SK-N-SH (cell line): Measurements from ENCODE around the gene GALNT17. TPM values are rescaled to one million over a fixed set of nuclear protein-coding genes. Genes with fewer than 3 reads are reported as not detected.

Experiments
- CTCF ChIA-PET: fragments of 300-600, 350-600 bp; formaldehyde crosslinking; extraction: SDS; loops from one replicate; lab custom pipeline; 2021; lab: Yijun Ruan, JAX
- POLR2A ChIA-PET: fragments of 350-600 bp; sonication (Branson Sonifier 250); formaldehyde crosslinking; extraction: SDS; loops from one replicate; lab custom pipeline; 2020; ENCODE audit warnings: antibody characterized with exemption, inconsistent platforms; lab: Yijun Ruan, JAX
- DNase-seq: peaks from one replicate; pipeline ENCODE4 v3.0.0; 2012
- H2AFZ ChIP-seq: fragments of 200-600 bp; sonication (generic); 2 replicates; pipeline ENCODE4 v1.8.1; 2016; ENCODE audit warnings: antibody characterized with exemption, mild to moderate bottlenecking, low read depth
- H3F3A ChIP-seq: fragments of 200-600 bp; sonication (generic); replicated peaks from 2 replicates; pipeline ENCODE3; 2016; ENCODE audit warnings: antibody characterized with exemption, mild to moderate bottlenecking; ENCODE audit not compliant: insufficient read depth
- H3K27ac ChIP-seq, 2 experiments: fragments of 200-500 bp in 1 of 2; fragments of 200-600 bp in 1 of 2; sonication (Bioruptor generic) in 1 of 2; sonication (generic), shearing (Covaris generic) in 1 of 2; 2 replicates each; pipeline versions ENCODE4 v1.5.1 to v1.6.1; 2014 to 2016; ENCODE audit warnings: low read depth in 2 of 2, inconsistent platforms in 1 of 2, low read length in 1 of 2, mild to moderate bottlenecking in 1 of 2, mixed read lengths in 1 of 2
- H3K27me3 ChIP-seq: fragments of 200-600 bp; sonication (generic), shearing (Covaris generic); 2 replicates; pipeline ENCODE4 v1.6.1; 2016; ENCODE audit warnings: mixed run types; ENCODE audit not compliant: insufficient read depth
- H3K36me3 ChIP-seq, 2 experiments: fragments of 200-500 bp in 1 of 2; fragments of 200-600 bp in 1 of 2; sonication (Bioruptor generic) in 1 of 2; sonication (generic) in 1 of 2; replicated peaks in 1 of 2; 2 replicates each; pipeline versions ENCODE3 to v1.5.1; 2014 to 2016; ENCODE audit warnings: low read length in 1 of 2, mild to moderate bottlenecking in 1 of 2; ENCODE audit not compliant: insufficient read depth in 2 of 2, control insufficient read depth in 1 of 2
- H3K4me1 ChIP-seq, 2 experiments: fragments of 200-500 bp in 1 of 2; fragments of 200-600 bp in 1 of 2; sonication (Bioruptor generic) in 1 of 2; sonication (generic), shearing (Covaris generic) in 1 of 2; 2 replicates each; pipeline versions ENCODE4 v1.5.1 to v1.6.1; 2014 to 2016; ENCODE audit warnings: low read depth in 1 of 2, low read length in 1 of 2, mixed run types in 1 of 2; ENCODE audit not compliant: insufficient read depth in 2 of 2, control insufficient read depth in 1 of 2
- H3K4me2 ChIP-seq: fragments of 200-600 bp; sonication (generic), shearing (Covaris generic); 2 replicates; pipeline ENCODE4 v1.6.1; 2017; ENCODE audit warnings: mixed run types
- H3K4me3 ChIP-seq, 2 experiments: fragments of 200-500 bp in 1 of 2; fragments of 200-600 bp in 1 of 2; sonication (Bioruptor generic) in 1 of 2; sonication (generic), shearing (Covaris generic) in 1 of 2; 2 replicates each; pipeline versions ENCODE4 v1.5.1 to v1.8.1; 2014 to 2016; ENCODE audit warnings: low read depth in 2 of 2, inconsistent platforms in 1 of 2, low read length in 1 of 2, mild to moderate bottlenecking in 1 of 2, mixed read lengths in 1 of 2, moderate library complexity in 1 of 2
- H3K79me2 ChIP-seq: fragments of 200-600 bp; sonication (generic); 2 replicates; pipeline ENCODE4 v1.8.1; 2017; ENCODE audit warnings: mild to moderate bottlenecking; ENCODE audit not compliant: insufficient read depth
- H3K9ac ChIP-seq: fragments of 200-600 bp; sonication (generic); 2 replicates; pipeline ENCODE4 v1.6.1; 2017; ENCODE audit warnings: mixed run types
- H3K9me2 ChIP-seq: fragments of 200-600 bp; sonication (generic); 2 replicates; pipeline ENCODE4 v1.6.1; 2017; ENCODE audit warnings: mixed run types
- H3K9me3 ChIP-seq: fragments of 200-600 bp; sonication (generic); 2 replicates; pipeline ENCODE4 v1.6.1; 2017; ENCODE audit warnings: mixed run types, mild to moderate bottlenecking, moderate library complexity
- H4K20me1 ChIP-seq: fragments of 200-600 bp; sonication (generic); 2 replicates; pipeline ENCODE4 v1.6.1; 2017; ENCODE audit warnings: mild to moderate bottlenecking, mixed run types; ENCODE audit not compliant: insufficient read depth
- CHD2 ChIP-seq: fragments of 150-350 bp; IDR thresholded peaks from 2 replicates; pipeline ENCODE4 v1.6.1; 2018; ENCODE audit warnings: low read length; ENCODE audit not compliant: partially characterized antibody
- EZH2phosphoT487 ChIP-seq: fragments of 200-600 bp; sonication (generic); IDR thresholded peaks from 2 replicates; pipeline ENCODE4 v1.6.1; 2017; ENCODE audit warnings: low read depth, mixed run types, mild to moderate bottlenecking, antibody characterized with exemption, moderate library complexity, borderline replicate concordance
- FOSL2 ChIP-seq: IDR thresholded peaks from 2 replicates; pipeline ENCODE4 v1.4.0; 2012; ENCODE audit warnings: low read depth, mild to moderate bottlenecking, moderate library complexity, borderline replicate concordance
- FOXJ3 ChIP-seq: sonication (generic); formaldehyde crosslinking; IDR thresholded peaks from 2 replicates; pipeline ENCODE4 v1.5.1; 2020; ENCODE audit warnings: mild to moderate bottlenecking, missing genetic modification reagents
- GATA2 ChIP-seq: sonication (generic); formaldehyde crosslinking; IDR thresholded peaks from 2 replicates; pipeline ENCODE4 v1.5.0; 2020; ENCODE audit warnings: mild to moderate bottlenecking, missing genetic modification reagents
- JUND ChIP-seq: IDR thresholded peaks from 2 replicates; pipeline ENCODE4 v1.4.0; 2012
- MXI1 ChIP-seq: IDR thresholded peaks from 2 replicates; pipeline ENCODE4 v1.6.1; 2012; ENCODE audit warnings: mild to moderate bottlenecking, low read depth, low read length, improper control_type of control experiment
- NFIC ChIP-seq: IDR thresholded peaks from 2 replicates; pipeline ENCODE4 v1.4.0; 2012; ENCODE audit warnings: borderline replicate concordance
- NRF1 ChIP-seq: IDR thresholded peaks from 2 replicates; pipeline ENCODE4 v1.6.1; 2012; ENCODE audit warnings: low read depth, mild to moderate bottlenecking, low read length
- RFX5 ChIP-seq: IDR thresholded peaks from 2 replicates; pipeline ENCODE4 v1.6.1; 2012; ENCODE audit warnings: mild to moderate bottlenecking, improper control_type of control experiment, low read length
- RXRA ChIP-seq: IDR thresholded peaks from 2 replicates; pipeline ENCODE4 v1.4.0; 2012; ENCODE audit warnings: low read depth, mild to moderate bottlenecking, borderline replicate concordance
- SIN3A ChIP-seq: IDR thresholded peaks from 2 replicates; pipeline ENCODE4 v1.6.1; 2012; ENCODE audit warnings: low read depth, mild to moderate bottlenecking, low read length, moderate library complexity, borderline replicate concordance
- SMC3 ChIP-seq: IDR thresholded peaks from 2 replicates; pipeline ENCODE4 v1.6.1; 2012; ENCODE audit warnings: low read depth, low read length, improper control_type of control experiment
- TAF1 ChIP-seq: IDR thresholded peaks from 2 replicates; pipeline ENCODE4 v1.6.1; 2012; ENCODE audit warnings: low read depth, mild to moderate bottlenecking, low read length, moderate library complexity, borderline replicate concordance
- TEAD4 ChIP-seq: IDR thresholded peaks from 2 replicates; pipeline ENCODE4 v1.4.0; 2012; ENCODE audit warnings: mild to moderate bottlenecking, borderline replicate concordance; ENCODE audit not compliant: insufficient read depth
- YY1 ChIP-seq: IDR thresholded peaks from 2 replicates; pipeline ENCODE4 v1.4.0; 2012; ENCODE audit warnings: low read depth, mild to moderate bottlenecking
- WGBS: methylation state at CpG from one replicate; pipeline ENCODE4 v1.1.6; 2017; ENCODE audit warnings: low lambda C conversion rate; 5-methylcytosine and 5-hydroxymethylcytosine counted together
- polyA plus RNA-seq, 3 experiments: library from polyadenylated mRNA; depleted of rRNA; stranded (reverse); fragments of >200 nt; gene quantifications; 2 replicates each; pipeline ENCODE4 v1.2.3, GENCODE V29; 2012
- TF ChIP-seq, protein P1 (sequence below): IDR thresholded peaks from 2 replicates; pipeline ENCODE4 v1.4.0; 2012; ENCODE audit warnings: low read depth, borderline replicate concordance
- TF ChIP-seq, protein P2 (sequence below): fragments of 150-350 bp; IDR thresholded peaks from 2 replicates; pipeline ENCODE4 v1.6.1; 2016; ENCODE audit warnings: mild to moderate bottlenecking, low read depth, low read length
- TF ChIP-seq, protein P3 (sequence below): fragments of 150-350 bp; IDR thresholded peaks from 2 replicates; pipeline ENCODE4 v1.6.1; 2017; ENCODE audit warnings: antibody characterized with exemption, low read length, low read depth, borderline replicate concordance

Gene GALNT17
- polyA plus RNA-seq, 1 of the 3 experiments (the other 2 are of a cell fraction): not detected

DNA sequence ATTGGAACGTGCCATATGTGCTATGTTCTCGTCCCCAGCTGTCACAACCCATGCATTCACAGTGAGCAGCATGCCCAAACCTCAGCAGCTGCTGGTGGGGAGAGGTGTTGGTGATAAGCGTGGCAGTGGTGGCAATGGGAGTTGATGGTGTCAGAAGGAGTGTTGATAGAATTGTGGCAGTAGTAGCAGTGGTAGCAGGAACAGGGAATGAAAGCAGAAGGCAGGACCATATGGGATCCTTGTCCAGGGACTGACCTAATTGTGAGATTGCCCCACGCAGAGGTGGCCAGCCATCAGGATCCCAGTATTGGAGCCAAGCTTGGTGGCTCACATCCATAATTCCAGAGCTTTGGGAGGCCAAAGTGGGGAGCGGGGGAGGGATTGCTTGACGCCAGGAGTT is 276.3 kb downstream of the GALNT17 start:
- H3F3A ChIP-seq: no peaks in the 10 kb centered on the region
- 17% methylated on average over 6 of the region's 6 CpGs for WGBS
- H2AFZ ChIP-seq: no peak overlapping the region
- no peak for DNase-seq
- H3K9ac ChIP-seq: no peak overlapping the region
- no peak overlapping the region for H3K4me2 ChIP-seq
- ChIA-PET CTCF (no interaction called here), POLR2A (no interaction called here)
- H3K4me1 ChIP-seq: no peaks in the 10 kb centered on the region
- no peaks in the 10 kb centered on the region for H3K27me3 ChIP-seq
- no peaks in the 10 kb centered on the region for H3K79me2 ChIP-seq
- H3K4me3 ChIP-seq: no peak overlapping the region
- H3K36me3 ChIP-seq: no peaks in the 10 kb centered on the region
- no peak overlapping the region for H3K27ac ChIP-seq
- no peaks in the 10 kb centered on the region for H3K9me2 ChIP-seq
- no peaks in the 10 kb centered on the region for H4K20me1 ChIP-seq
- H3K9me3 ChIP-seq: peaks cover 3% of the 10 kb centered on the region; the same call in 1 of the 2 replicates
- no peak for TF ChIP-seq RXRA
- TF ChIP-seq TAF1: no peak
- TF ChIP-seq, protein P1, sequence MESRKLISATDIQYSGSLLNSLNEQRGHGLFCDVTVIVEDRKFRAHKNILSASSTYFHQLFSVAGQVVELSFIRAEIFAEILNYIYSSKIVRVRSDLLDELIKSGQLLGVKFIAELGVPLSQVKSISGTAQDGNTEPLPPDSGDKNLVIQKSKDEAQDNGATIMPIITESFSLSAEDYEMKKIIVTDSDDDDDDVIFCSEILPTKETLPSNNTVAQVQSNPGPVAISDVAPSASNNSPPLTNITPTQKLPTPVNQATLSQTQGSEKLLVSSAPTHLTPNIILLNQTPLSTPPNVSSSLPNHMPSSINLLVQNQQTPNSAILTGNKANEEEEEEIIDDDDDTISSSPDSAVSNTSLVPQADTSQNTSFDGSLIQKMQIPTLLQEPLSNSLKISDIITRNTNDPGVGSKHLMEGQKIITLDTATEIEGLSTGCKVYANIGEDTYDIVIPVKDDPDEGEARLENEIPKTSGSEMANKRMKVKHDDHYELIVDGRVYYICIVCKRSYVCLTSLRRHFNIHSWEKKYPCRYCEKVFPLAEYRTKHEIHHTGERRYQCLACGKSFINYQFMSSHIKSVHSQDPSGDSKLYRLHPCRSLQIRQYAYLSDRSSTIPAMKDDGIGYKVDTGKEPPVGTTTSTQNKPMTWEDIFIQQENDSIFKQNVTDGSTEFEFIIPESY: no peak
- TF ChIP-seq SIN3A: no peak
- no peak for TF ChIP-seq MXI1
- no peak for TF ChIP-seq JUND
- no peak for TF ChIP-seq EZH2phosphoT487
- no peak for TF ChIP-seq SMC3
- no peak for TF ChIP-seq YY1
- TF ChIP-seq, all 33 proteins: peak for 0

DNA sequence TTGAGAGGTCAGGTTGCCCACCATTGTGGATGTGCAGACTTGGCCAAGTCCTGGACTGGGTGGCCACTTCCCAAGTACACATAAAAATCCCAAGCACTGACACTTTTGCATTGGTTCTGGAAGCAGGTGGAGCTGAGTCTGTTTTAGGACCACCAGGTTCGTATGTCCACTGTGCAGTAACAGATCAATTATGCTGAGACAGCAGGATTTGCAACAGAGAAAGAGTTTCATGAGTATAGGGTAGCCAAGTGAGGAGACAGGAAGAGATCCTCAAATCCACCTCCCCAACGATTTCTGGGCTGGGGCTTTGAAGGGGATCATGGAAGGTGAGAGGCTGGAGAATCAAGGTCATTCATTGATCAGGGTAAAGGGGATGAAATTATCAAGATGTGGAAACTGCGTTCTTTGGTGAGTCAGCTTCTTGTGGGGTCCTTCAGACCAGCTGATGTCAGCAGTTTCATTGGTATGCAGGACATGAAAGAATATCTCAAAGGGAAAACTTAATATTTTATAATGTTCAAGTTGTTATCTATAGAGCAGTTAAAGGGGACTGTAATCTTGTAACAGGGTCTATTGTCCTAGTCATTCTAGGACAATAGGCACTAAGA is 277.7 kb downstream of the GALNT17 start:
- H3K27ac ChIP-seq: no peak overlapping the region
- H4K20me1 ChIP-seq: no peaks in the 10 kb centered on the region
- H3K4me1 ChIP-seq: no peaks in the 10 kb centered on the region
- TF ChIP-seq NRF1 (no peak), MXI1 (no peak), CHD2 (no peak), EZH2phosphoT487 (no peak), TEAD4 (no peak), RFX5 (no peak), NFIC (no peak), FOSL2 (no peak), GATA2 (CRISPR knock-in tag) (no peak), SMC3 (no peak), FOXJ3 (CRISPR knock-in tag) (no peak)
- TF ChIP-seq, protein P2, sequence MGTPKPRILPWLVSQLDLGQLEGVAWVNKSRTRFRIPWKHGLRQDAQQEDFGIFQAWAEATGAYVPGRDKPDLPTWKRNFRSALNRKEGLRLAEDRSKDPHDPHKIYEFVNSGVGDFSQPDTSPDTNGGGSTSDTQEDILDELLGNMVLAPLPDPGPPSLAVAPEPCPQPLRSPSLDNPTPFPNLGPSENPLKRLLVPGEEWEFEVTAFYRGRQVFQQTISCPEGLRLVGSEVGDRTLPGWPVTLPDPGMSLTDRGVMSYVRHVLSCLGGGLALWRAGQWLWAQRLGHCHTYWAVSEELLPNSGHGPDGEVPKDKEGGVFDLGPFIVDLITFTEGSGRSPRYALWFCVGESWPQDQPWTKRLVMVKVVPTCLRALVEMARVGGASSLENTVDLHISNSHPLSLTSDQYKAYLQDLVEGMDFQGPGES: no peak
- TF ChIP-seq, protein P3, sequence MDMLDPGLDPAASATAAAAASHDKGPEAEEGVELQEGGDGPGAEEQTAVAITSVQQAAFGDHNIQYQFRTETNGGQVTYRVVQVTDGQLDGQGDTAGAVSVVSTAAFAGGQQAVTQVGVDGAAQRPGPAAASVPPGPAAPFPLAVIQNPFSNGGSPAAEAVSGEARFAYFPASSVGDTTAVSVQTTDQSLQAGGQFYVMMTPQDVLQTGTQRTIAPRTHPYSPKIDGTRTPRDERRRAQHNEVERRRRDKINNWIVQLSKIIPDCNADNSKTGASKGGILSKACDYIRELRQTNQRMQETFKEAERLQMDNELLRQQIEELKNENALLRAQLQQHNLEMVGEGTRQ: no peak
- no peaks in the 10 kb centered on the region for H3K27me3 ChIP-seq
- H3K9me3 ChIP-seq: peaks cover 3% of the 10 kb centered on the region; the same call in 1 of the 2 replicates
- no peak for DNase-seq
- H3F3A ChIP-seq: no peaks in the 10 kb centered on the region
- CTCF ChIA-PET: interaction anchor here (1.3 kb wide), 1 partner anchor 13 kb away, joined by 5 read pairs; no protein-coding TSS in a partner anchor
- WGBS: 10% methylated on average over 3 of the region's 3 CpGs
- H3K4me2 ChIP-seq: no peak overlapping the region
- no peak overlapping the region for H3K9ac ChIP-seq
- H3K9me2 ChIP-seq: no peaks in the 10 kb centered on the region
- H3K4me3 ChIP-seq: no peak overlapping the region
- POLR2A ChIA-PET: no interaction called here
- H3K79me2 ChIP-seq: no peaks in the 10 kb centered on the region
- H3K36me3 ChIP-seq: no peaks in the 10 kb centered on the region
- H2AFZ ChIP-seq: no peak overlapping the region
